Inflammatory macrophage treated with lipopolysaccharide for 4 hours (primary cell): ENCODE results near the gene KCNG2.

Experiments
- DNase-seq: peaks from one replicate; pipeline ENCODE4 v3.0.0-alpha.2; 2020

KCNG2 gene

GRCh38 chr18:79912409-79912991 is 114.8 kb downstream of the KCNG2 start:
- DNase-seq = no peak

GRCh38 chr18:79912994-79913831 is 115.5 kb downstream of the KCNG2 start:
- DNase-seq = no peak

- DNase-seq = no peak
Measured at GRCh38 chr18:79914614-79915160, 116.9 kb downstream of the KCNG2 start.

GRCh38 chr18:79915161-79916127 is 117.7 kb downstream of the KCNG2 start:
- DNase-seq = no peak

GRCh38 chr18:79916128-79916494 is 118.4 kb downstream of the KCNG2 start:
- DNase-seq = no peak

- no peak for DNase-seq
Measured at GRCh38 chr18:79916546-79917168, 118.9 kb downstream of the KCNG2 start.

GRCh38 chr18:79917169-79917852 is 119.6 kb downstream of the KCNG2 start:
- no peak for DNase-seq

- no peak for DNase-seq
Measured at GRCh38 chr18:79917853-79918614, 120.3 kb downstream of the KCNG2 start.

GRCh38 chr18:79918615-79919011 is 120.9 kb downstream of the KCNG2 start:
- no peak for DNase-seq

- DNase-seq = no peak
Measured at GRCh38 chr18:79919089-79919488, 121.4 kb downstream of the KCNG2 start.

GRCh38 chr18:79921984-79922965 is 124.5 kb downstream of the KCNG2 start:
- DNase-seq = no peak

- no peak for DNase-seq
Measured at GRCh38 chr18:79922971-79923411, 125.3 kb downstream of the KCNG2 start.

- no peak for DNase-seq
Measured at GRCh38 chr18:79923896-79924585, 126.3 kb downstream of the KCNG2 start.

GRCh38 chr18:79924814-79925731 is 127.3 kb downstream of the KCNG2 start:
- DNase-seq = no peak

- no peak for DNase-seq
Measured at GRCh38 chr18:79926306-79926705, 128.6 kb downstream of the KCNG2 start.

GRCh38 chr18:79926715-79927606 is 129.2 kb downstream of the KCNG2 start:
- DNase-seq = no peak
